NOMO-1 treated with dmso at 0.1 percent for 144 hours (cell line): ENCODE measurements around the gene EPS8L2.

Source experiments
- DNase-seq: peaks from one replicate; lab custom pipeline; 2025; ENCODE audit not compliant: unreplicated experiment; lab: John Stamatoyannopoulos, UW

The EPS8L2 gene

DNA sequence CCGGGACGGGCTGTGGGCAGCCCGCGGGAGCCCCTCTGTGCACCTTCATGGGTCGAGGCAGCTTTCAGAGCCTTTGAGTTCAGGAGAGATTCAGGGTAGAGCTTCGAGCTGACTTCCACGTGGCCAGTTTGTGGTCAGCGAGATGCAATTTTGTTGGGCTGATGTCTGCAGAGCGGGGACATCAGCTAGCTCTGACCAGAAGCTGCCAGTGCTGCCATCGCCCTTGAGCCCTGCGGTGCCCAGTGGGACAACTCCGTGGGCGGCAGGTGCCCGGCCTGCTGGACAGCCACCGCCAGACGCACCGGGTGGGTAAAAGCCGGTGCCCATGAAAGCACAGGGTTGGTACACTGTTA, 42.0 kb downstream of the EPS8L2 start:
- no peak for DNase-seq

DNA sequence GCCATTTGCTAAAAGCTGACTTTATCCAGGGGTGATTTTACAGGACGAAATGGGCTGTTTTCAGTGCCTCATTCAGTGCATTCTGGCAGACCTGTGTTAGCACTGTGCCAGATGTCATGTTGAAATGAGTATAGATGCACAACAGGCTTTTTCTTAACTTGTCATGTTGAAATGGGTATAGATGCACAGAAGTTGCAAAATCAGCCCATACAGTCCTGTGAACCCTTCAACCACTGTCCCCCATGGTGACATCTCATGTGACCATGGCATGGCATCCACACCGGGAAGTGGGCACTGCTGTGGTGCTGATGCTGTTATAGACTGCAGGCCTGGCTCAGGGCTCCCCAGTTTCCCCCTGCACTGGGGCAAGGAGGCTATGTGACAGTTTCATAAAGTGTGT, 43.7 kb downstream of the EPS8L2 start:
- no peak for DNase-seq

DNA sequence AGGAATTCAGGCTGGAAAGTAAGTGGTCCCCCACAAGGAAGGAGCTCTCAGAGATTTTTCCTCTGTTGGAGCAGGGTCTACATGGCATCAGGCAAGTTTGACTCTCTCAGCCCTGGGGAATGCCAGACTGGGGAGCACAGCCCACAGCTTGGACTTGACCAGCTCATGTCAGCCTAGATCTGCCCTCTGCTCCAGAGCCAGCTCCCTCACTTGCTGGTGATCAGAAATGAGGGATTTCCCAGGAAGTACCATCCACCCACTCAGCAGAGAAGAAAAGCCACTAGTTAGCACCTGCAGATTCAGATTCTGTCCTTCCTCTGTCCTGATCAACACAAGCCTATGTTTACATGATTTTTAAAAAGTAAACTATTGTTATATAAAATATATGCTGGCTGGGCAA, 54.2 kb downstream of the EPS8L2 start:
- DNase-seq: no peak

DNA sequence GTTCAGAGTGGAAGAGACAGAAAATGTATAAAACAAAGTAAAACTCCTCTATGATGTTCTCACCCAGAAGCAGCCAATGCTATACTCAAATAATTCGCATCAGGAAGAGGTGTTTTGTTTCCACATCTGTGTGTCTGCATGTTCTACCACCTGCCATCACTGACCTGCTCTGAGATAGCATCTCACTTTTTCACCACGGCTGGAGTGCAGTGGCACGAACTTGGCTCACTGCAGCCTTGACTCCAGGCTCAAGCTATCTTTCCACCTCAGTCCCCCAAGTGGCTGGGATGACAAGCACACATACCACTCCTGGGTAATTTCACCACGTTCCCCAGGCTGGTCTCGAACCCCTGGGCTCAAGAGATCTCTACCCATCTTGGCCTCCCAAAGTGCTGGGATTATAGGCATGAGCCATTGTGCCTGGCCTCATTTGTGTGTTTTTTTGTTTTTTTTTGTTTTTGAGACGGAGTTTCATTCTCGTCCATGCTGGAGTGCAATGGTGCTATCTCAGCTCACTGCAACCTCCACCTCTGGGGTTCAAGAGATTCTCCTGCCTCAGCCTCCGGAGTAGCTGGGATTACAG, 55.6 kb downstream of the EPS8L2 start:
- DNase-seq: no peak

DNA sequence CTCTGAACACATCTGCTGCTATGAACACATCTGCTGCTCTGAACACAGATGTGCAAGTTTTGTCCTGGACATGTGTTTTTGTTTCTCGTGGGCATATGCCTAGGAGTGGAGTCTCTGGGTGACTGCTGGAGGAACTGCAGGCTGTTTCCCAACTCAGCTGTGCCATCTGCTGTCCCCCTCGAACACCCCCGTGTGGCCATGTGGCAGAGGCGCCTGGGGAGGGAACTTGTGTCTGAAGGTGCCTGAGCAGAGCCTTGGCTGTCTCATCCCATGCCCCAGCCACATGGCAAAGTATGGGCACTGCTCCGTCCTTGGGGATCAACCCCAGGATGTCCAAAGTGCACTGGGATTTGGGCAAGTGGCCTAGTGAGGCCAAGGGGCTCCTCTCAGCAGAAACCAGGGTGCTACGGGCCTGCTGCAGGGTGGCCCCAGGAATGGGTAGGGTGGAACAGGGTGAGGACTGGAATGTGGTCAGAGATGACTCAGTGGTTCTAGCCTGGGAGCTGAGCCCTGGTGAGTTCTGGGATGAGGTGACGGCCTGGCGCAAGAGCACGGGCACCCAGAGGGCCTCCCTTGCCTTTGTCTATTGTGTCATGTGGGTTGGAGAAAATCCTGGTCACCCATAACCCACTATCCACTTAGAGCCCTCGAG, 56.5 kb downstream of the EPS8L2 start:
- DNase-seq: peak; percentile 16

DNA sequence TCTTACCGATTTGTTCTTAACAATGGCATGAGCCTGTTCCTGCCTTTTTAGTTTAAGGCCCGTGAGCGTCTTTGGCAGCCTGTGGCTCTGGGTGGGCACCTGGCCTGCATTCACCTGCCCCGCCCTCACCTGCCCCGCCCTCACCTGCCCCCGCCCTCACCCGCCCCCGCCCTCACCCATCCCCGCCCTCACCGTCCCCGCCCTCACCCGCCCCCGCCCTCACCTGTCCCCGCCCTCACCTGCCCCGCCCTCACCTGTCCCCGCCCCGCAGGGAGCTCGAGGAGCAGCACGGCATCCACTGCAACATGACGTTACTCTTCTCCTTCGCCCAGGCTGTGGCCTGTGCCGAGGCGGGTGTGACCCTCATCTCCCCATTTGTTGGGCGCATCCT, 57.0 kb downstream of the EPS8L2 start:
- no peak for DNase-seq

DNA sequence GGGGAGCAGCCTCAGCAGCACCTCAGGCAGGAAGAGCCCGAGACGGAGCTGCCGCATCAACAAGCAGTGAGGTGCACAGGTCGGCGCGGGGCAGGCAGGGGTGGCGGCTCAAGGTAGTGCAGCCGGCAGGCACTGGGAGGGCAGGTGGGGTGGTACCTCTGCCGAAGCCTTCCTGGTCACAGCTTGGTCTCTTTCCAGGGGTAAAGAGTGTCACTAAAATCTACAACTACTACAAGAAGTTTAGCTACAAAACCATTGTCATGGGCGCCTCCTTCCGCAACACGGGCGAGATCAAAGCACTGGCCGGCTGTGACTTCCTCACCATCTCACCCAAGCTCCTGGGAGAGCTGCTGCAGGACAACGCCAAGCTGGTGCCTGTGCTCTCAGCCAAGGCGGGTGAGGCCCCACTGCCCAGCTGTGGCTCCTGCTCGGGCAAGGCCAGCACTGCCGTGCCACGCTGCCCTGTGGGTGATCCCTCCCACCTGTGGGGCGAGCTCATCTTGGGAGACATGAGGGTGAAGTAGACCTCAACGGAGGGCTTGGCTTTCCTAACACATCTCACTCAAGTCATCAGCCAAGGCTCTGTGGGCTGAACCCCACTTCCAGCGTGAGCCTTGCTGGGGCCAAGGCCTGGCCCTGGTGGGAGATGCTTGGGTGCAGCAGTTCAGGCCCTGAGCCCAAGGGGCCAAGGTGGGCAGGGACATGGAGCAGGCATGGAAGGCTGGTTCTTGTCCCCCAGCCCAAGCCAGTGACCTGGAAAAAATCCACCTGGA, 57.7 kb downstream of the EPS8L2 start:
- DNase-seq: no peak

DNA sequence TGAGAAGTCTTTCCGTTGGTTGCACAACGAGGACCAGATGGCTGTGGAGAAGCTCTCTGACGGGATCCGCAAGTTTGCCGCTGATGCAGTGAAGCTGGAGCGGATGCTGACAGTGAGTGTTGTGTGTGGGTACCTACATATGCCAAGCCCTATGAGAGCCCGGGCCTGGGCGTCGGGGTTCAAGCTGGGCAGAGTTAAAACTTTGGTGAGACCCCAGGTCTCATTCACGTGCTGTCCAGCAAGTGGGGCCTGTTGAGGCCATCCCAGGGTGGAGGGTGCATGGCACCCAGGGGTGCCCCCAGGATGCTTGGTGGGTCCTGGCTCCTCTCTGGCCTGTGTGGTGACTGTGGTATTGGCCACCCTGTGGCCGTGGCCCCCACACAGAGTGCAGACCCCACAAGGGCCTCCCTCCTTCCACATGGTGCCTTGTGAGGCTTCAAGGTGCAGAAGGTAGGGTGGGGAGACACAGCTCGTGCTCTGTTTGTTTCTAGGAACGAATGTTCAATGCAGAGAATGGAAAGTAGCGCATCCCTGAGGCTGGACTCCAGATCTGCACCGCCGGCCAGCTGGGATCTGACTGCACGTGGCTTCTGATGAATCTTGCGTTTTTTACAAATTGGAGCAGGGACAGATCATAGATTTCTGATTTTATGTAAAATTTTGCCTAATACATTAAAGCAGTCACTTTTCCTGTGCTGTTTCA, 58.4 kb downstream of the EPS8L2 start:
- no peak for DNase-seq

DNA sequence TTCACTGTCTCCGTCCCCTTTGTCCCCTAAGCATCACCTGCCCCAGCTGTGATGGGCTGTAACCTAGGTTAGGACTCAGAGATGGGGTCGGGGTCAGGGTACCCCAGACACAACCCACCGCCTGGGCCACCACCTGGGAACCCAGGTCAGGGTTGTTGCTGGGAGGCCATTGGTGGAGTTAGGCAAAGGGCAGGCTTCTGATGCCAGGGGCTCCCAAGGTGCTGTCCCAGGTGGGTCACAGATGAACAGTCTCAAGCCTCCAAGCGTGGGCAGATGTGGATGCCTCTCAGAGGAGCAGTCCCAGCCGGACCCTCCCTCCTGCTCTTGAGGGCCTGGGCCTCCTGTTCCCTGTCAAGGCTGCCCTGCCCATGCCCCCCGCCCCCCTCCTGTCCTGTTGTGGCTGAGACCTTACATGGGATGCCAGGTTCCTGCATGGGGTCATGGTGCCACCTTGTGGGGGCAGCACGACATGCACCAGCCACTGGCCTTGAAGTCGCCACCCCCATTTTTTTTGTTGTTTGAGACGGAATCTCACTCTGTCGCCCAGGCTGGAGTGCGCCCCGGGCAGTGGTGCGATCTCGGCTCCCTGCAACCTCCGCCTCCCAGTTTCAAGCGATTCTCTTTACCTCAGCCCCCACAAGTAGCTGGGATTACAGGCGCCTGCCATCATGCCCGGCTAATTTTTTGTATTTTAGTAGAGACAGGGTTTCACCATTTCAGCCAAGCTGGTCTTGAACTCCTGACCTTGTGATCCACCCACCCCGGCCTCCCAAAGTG, 59.2 kb downstream of the EPS8L2 start:
- peak; percentile 45 for DNase-seq

DNA sequence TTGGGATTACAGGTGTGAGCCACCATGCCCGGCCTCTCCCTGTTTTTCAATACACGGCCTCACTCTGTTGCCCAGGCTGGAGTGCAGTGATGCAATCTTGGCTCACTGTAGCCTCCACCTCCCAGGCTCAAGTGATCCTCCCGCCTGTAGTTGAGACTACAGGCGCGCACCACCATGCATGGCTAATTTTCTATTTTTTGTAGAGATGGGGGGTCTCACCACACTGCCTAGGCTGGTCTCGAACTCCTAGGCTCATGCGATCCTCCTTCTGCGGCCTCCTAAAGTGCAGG, 59.7 kb downstream of the EPS8L2 start:
- DNase-seq: no peak

DNA sequence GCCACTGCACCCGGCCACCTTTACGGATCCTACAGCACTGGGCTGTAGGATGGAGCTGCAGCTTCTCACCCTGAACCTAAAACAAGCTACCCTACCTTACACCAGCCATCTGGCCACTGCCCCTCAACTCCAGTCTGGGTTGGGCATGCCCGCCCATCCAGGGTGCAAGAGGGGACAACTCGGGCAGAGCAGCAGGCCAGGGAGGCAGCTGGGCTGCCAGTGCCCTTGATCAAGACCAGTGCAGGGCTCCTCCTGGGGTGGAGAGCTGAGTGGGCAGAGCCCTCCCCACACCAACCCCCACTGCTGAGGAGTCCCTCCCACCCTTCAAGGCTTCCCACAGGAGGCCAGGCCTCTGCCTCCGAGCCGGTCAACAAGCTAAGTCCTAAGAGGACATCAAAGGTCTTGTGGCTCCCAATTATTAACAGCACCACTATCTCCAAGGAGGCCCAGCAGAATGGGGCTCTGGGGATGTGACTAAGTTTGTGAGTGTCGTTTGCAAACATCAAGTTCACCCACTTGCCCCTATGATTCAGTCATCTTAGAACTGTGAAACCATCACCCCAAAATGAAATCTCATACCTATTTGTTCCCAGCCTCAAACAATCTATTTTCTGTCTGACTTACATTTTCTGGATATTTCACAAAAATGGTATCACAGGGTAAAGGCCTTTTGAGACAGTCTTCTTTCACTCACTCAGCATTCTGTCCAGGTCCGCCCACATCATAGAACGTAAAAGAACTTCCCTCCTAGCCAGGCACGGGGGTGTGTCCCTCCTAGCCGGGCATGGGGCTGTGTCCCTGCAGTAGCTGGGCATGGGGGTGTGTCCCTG, 60.3 kb downstream of the EPS8L2 start:
- DNase-seq: no peak

DNA sequence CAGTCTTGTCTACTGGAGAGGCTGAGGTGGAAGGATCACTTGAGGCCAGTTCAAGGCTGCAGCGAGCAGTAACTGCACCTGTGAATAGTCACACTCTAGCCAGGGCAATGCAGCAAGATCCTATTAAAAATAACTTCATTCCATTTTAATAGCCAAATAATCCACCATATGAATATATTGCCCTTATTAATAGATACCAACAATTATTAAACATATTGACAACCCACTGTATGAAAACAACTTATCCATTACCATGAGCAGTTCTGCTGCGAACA, 60.8 kb downstream of the EPS8L2 start:
- no peak for DNase-seq

DNA sequence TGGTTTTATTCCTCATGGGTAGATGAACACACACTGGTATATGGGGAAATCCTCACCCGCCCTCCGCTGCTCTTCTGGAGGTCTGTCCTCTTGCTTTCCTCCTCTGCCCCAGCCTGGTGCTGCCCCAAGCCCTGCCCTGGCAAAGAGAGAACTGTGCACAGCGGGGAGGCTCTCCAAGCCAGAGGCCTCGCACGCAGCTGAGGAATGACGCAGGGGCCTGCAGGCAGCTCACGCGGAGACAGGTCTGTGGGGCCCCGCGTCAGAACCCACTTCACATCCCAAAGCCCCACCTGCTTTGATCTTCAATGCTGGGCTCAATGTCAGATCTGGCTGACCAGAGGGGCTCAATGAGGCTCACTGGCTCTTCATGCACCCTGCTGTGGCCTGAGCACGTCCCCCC, 61.2 kb downstream of the EPS8L2 start:
- DNase-seq: no peak

DNA sequence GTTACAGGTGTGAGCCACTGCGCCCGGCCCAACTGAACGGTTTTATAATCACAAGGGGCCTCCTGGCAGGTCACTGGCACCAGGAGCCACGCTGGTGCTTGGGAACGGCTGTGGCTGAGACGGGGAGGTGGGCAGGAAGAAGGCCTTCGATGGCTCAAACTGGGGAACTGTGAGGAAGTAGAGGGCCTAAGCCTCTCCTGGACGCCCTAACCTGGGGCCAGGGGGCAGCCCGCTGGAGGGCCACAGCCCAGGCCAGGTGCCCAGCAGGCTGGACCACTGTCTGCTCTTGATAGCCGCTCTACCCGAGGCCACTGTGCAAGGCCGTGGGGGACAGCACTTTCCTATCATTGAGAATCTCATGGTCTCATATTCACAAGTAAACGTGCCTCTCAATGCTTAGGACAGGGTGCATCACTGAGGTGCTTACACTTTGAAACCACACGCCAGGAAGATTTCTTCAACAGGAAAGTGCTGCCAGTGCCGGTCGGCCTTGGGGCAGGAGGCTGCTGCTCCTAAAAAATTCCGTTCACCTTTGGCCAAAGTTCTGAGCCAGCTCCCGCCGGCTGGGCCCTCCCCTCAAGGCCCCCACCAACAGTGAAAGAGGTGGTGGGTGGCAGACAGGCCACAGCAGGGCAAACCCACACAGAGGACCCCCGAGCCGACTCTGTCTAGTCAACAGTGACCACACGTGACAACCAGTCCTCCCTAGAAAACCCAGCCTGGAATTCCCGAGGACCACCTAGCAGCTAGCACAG, 64.0 kb downstream of the EPS8L2 start:
- DNase-seq: no peak

DNA sequence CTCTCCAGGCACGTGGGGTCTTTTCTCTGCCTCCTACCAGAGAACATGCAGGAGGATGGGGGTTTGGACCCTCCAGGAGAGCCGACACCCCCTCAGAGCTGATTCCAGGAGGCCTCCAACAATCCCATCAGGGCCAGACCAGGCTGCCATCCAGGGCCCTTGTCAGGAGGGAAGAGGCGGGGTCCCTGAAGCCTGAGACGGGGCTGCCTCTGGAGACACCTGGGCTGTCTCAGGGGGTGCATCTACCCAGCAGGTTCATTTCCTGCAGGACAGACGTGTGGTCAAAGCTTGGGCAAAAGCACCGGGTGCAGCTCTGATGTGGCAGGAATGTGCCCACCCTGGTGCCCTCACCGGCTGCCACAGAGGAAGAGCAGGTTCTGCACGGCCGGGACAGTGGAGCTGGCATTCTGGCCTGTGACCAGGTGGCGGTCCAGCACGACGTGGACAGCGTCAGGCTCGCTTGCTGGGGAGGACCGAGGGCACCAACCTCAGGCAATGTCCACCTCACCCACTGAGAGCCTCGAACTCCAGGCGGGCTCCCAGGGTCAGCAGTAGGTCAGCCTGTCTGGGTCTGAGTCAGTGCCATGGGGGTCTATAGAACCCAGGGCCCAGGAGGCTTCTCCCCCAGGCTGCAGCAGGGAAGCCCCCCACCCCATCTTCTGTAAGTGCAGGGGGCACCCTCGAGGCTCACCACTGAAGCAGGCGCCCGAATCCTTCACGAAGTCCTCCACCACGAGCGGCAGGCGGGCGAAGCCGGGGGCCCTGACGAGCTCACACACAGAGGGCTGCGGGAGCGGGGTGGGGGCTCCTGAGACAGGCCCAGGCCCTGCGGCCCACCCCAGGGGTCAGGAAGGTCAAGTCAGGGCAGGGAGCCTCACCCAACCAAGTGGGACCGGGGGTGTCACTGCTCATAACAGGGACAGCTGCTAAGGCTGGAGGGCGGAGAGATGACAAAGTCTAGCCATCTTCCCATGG, 64.9 kb downstream of the EPS8L2 start:
- DNase-seq: no peak

DNA sequence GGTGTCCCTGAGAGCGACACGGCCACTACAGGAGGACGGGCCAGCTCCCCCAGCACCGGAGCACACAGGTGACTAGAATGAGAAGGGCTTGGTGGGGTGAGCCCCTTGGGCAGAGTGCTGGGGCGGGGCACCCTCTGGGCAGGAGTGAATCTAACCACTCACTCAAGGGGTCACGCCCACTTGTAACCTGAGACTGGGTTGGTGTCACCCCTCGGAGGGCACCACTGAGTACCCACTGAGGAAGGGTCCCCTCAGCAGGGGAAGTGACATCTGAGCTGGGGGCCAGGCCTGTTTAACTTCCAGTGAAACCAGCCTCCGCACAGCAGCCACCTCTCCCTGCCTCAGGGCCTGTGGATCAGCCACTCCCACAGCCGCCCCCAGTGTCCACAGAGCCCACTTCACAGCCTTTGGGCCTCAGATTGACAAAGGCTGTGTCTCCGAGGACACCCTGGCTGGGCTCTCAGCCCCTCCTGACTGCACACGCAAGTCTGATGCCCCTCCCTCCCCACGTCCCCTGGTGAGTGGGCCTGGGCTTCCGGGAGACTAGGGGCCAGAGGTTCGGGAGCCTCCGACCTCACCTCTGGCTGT, 65.7 kb downstream of the EPS8L2 start:
- DNase-seq: no peak

DNA sequence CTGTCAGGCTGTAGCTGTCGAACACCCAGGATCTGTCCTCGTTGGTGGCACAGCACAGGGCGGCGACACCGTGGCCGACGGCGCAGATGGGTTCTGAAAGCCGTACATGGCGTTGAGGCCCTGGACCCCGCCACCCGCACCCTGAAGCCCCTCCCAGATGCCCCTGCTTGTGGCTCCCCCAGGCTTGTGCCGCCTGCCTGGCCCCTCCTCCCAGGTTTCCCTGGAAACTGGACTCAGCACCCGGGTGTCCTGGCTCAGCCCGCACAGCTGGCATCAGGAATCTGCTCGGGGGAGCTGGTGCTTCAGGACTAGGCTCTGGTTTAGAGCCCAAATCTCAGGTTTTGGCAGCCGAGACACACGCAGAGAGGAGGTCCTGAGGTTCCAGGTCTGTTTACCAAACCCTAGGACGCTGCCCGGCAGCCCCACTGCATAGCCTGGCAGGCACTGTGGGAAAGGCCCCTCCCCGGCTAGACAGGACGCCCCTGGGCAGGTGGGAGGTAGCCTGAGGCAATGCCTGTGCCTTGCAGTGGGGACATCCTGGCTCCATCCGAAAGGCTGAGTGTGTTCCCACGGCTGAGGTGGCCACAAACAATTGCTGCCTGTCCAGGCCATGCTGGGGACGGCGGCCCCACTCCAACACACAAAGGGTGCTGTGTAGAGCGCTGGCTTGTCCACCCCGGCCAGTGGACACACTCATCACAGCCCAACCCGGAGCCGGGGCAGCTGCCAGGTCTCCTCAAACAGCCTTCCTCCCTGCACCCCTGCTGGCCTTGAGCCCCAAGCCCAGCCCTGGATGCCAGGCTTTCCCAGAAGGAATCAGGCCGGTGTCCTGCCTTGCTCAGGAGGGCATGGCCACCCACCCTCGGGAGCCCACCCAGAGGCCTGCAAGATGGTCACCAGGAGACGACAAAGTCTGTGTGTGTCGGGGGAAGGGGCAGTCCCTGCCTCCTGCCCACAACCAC, 66.7 kb downstream of the EPS8L2 start:
- no peak for DNase-seq
